HepG2 (cell line): ENCODE data around the gene TBC1D7. TPM values are rescaled to one million over a fixed set of nuclear protein-coding genes. Genes with fewer than 3 reads are reported as not detected.
A peak's percentile ranks its signal among the peaks of the same experiment; 100 is the strongest.

Source experiments
- CREBL2 ChIP-seq: sonication (generic); formaldehyde crosslinking; IDR thresholded peaks from 2 replicates; pipeline ENCODE4 v1.8.1; 2023; ENCODE audit warnings: missing genetic modification reagents, mild to moderate bottlenecking, borderline replicate concordance
- CREM ChIP-seq, 2 experiments: sonication (generic) in 1 of 2; formaldehyde crosslinking in 1 of 2; IDR thresholded peaks; 2 replicates each; pipeline versions ENCODE4 v1.4.0 to v1.6.1; 2016 to 2020; ENCODE audit warnings: antibody characterized with exemption in 1 of 2, mild to moderate bottlenecking in 1 of 2, missing genetic modification reagents in 1 of 2
- MTF2 ChIP-seq: sonication (generic); formaldehyde crosslinking; IDR thresholded peaks from 2 replicates; pipeline ENCODE4 v1.5.0; 2020; ENCODE audit warnings: missing genetic modification reagents, borderline replicate concordance
- NFIB ChIP-seq: sonication (generic); formaldehyde crosslinking; IDR thresholded peaks from 2 replicates; pipeline ENCODE4 v1.9.0; 2021; ENCODE audit warnings: missing genetic modification reagents, mild to moderate bottlenecking, borderline replicate concordance
- PAX8 ChIP-seq: sonication (generic); formaldehyde crosslinking; IDR thresholded peaks from 2 replicates; pipeline ENCODE4 v1.8.0; 2022; ENCODE audit warnings: mild to moderate bottlenecking, missing genetic modification reagents, borderline replicate concordance
- SMYD3 ChIP-seq: sonication (generic); formaldehyde crosslinking; IDR thresholded peaks from 2 replicates; pipeline ENCODE4 v1.8.1; 2023; ENCODE audit warnings: mild to moderate bottlenecking, missing genetic modification reagents
- TAF15 ChIP-seq: fragments of 200-400 bp; formaldehyde crosslinking; IDR thresholded peaks from one replicate; pipeline ENCODE4 v1.6.1; 2018; ENCODE audit warnings: mild to moderate bottlenecking, low read depth, low read length; ENCODE audit not compliant: poor library complexity, severe bottlenecking
- TBX2 ChIP-seq: sonication (generic); formaldehyde crosslinking; IDR thresholded peaks from 2 replicates; pipeline ENCODE4 v1.5.0; 2020; ENCODE audit warnings: missing genetic modification reagents, mild to moderate bottlenecking, borderline replicate concordance
- TCF12 ChIP-seq, 2 experiments: fragments of 450-650 bp in 1 of 2; sonication (generic) in 1 of 2; formaldehyde crosslinking in 1 of 2; IDR thresholded peaks; 2 replicates each; pipeline versions ENCODE4 v1.6.1 to v1.8.0; 2017 to 2022; ENCODE audit warnings: antibody characterized with exemption in 1 of 2, mild to moderate bottlenecking in 1 of 2, missing genetic modification reagents in 1 of 2, moderate library complexity in 1 of 2
- TOE1 ChIP-seq: sonication (generic); formaldehyde crosslinking; IDR thresholded peaks from 2 replicates; pipeline ENCODE4 v1.4.0; 2020; ENCODE audit warnings: mild to moderate bottlenecking, missing genetic modification reagents
- TP53 ChIP-seq: sonication (generic); formaldehyde crosslinking; conservative IDR thresholded peaks from 2 replicates; pipeline ENCODE4 v1.4.0; 2020; ENCODE audit warnings: missing genetic modification reagents
- ZBTB34 ChIP-seq: sonication (generic); formaldehyde crosslinking; IDR thresholded peaks from 2 replicates; pipeline ENCODE4 v1.8.0; 2022; ENCODE audit warnings: mild to moderate bottlenecking, missing genetic modification reagents
- ZNF225 ChIP-seq: sonication (generic); formaldehyde crosslinking; IDR thresholded peaks from 2 replicates; pipeline ENCODE4 v1.4.0; 2020; ENCODE audit warnings: mild to moderate bottlenecking, missing genetic modification reagents
- ZNF407 ChIP-seq: sonication (generic); formaldehyde crosslinking; IDR thresholded peaks from one replicate; pipeline ENCODE4 v1.5.1; 2020; ENCODE audit warnings: mild to moderate bottlenecking, missing genetic modification reagents; ENCODE audit errors: not compliant biosample characterization
- ZNF512 ChIP-seq: sonication (generic); formaldehyde crosslinking; IDR thresholded peaks from 2 replicates; pipeline ENCODE4 v1.4.0; 2020; ENCODE audit warnings: mild to moderate bottlenecking, missing genetic modification reagents
- ZSCAN9 ChIP-seq: IDR thresholded peaks from 2 replicates; pipeline ENCODE4 v1.6.1; 2016; ENCODE audit warnings: borderline replicate concordance
- polyA plus RNA-seq, 8 experiments: library from polyadenylated mRNA; depleted of rRNA in 3 of 8; stranded (reverse) in 7 of 8; unstranded in 1 of 8; fragments of >200 nt; fragmentation: Illumina TruSeq in 4 of 8; extraction: Trizol in 4 of 8; gene quantifications; 2 replicates each; pipeline versions ENCODE4 v1.2.1 to v1.2.3, GENCODE V29; 2011 to 2016; ENCODE audit warnings: low read depth in 4 of 8, missing spikeins in 1 of 8, mixed read lengths in 1 of 8; ENCODE audit not compliant: insufficient read depth in 1 of 8
- total RNA-seq, 5 experiments: library from RNA; depleted of rRNA; stranded (reverse); fragments of >200 nt; fragmentation: Illumina TruSeq; extraction: Trizol; gene quantifications; 2 replicates each; pipeline ENCODE4 v1.2.3, GENCODE V29; 2016; ENCODE audit warnings: low read depth in 1 of 5

TBC1D7 gene
- total and polyA plus RNA-seq, 2 of the 13 experiments (the other 11 are each of a cell fraction or from before 2014, with no cell fraction given) = 23.3 to 30.8 TPM

GRCh38 chr6:13331516-13332348 is 3.4 kb upstream of the TBC1D7 start (continued):
- TF ChIP-seq SMYD3 (CRISPR knock-in tag) (no peak), ZNF225 (CRISPR knock-in tag) (no peak), TP53 (CRISPR knock-in tag) (no peak), PAX8 (CRISPR knock-in tag) (no peak), ZBTB34 (CRISPR knock-in tag) (no peak), TCF12 (IDR thresholded peaks at IDR 0.05) (no peak), TCF12 (CRISPR knock-in tag; IDR thresholded peaks at IDR 0.05) (no peak), TBX2 (CRISPR knock-in tag) (no peak), ZSCAN9 (CRISPR knock-in tag) (no peak), CREBL2 (CRISPR knock-in tag) (no peak), NFIB (CRISPR knock-in tag) (no peak), CREM (IDR thresholded peaks at IDR 0.05) (no peak), CREM (CRISPR knock-in tag; IDR thresholded peaks at IDR 0.05) (no peak), ZNF512 (CRISPR knock-in tag) (no peak), MTF2 (CRISPR knock-in tag) (0 out of 2 replicates have a peak, but pooled peaks have one; percentile 6), ZNF407 (CRISPR knock-in tag) (no peak), TAF15 (no peak), TOE1 (CRISPR knock-in tag) (no peak)
